ENCODE data around the gene ABLIM1. TPM values are rescaled to one million over a fixed set of nuclear protein-coding genes. Genes with fewer than 3 reads are reported as not detected.

Gene ABLIM1
- total RNA-seq, 1 experiment from 2014 or later = 62.1 TPM

DNA sequence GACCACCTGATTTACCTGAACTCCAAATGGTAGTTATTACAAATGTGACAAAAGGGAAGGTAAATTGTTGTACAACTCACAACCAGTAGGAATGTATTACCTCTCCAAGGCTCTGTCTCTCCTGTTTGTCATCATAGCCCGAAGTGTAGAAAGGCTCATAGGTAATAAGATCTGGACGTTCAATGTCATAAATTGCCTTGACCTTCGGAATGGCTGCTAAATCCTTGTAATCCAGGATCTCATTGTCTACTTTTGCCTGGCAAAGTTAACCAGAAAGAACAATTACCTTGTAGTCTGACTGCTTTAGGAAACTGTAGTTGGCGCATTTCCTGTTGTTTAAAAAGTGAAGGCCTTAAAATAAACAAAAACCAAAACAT, 185.2 kb downstream of the ABLIM1 start:
- no peaks in the 10 kb centered on the region for H3K9me3 Mint-ChIP-seq
- peaks cover 26% of the 10 kb centered on the region for H3K4me1 Mint-ChIP-seq
- no peak overlapping the region for H3K4me3 Mint-ChIP-seq
- peaks cover 4% of the 10 kb centered on the region for H3K36me3 Mint-ChIP-seq
- ATAC-seq = no peak
- ChIA-PET POLR2A (no interaction called here), CTCF (interaction anchor here (1.4 to 5.3 kb wide), 5 partner anchors 14 to 74 kb away, joined by 3 to 73 read pairs (median 20); no protein-coding TSS in a partner anchor)
- H3K27ac Mint-ChIP-seq = peak overlapping the region; percentile 67
- DNase-seq (ENCODE audit: low spot score) = no peak
- no peaks in the 10 kb centered on the region for H3K27me3 Mint-ChIP-seq (ENCODE audit: low read depth)
- no peak for TF ChIP-seq ESRRA (CRISPR knock-in tag; IDR thresholded peaks at IDR 0.05; ENCODE audit: borderline replicate concordance)

DNA sequence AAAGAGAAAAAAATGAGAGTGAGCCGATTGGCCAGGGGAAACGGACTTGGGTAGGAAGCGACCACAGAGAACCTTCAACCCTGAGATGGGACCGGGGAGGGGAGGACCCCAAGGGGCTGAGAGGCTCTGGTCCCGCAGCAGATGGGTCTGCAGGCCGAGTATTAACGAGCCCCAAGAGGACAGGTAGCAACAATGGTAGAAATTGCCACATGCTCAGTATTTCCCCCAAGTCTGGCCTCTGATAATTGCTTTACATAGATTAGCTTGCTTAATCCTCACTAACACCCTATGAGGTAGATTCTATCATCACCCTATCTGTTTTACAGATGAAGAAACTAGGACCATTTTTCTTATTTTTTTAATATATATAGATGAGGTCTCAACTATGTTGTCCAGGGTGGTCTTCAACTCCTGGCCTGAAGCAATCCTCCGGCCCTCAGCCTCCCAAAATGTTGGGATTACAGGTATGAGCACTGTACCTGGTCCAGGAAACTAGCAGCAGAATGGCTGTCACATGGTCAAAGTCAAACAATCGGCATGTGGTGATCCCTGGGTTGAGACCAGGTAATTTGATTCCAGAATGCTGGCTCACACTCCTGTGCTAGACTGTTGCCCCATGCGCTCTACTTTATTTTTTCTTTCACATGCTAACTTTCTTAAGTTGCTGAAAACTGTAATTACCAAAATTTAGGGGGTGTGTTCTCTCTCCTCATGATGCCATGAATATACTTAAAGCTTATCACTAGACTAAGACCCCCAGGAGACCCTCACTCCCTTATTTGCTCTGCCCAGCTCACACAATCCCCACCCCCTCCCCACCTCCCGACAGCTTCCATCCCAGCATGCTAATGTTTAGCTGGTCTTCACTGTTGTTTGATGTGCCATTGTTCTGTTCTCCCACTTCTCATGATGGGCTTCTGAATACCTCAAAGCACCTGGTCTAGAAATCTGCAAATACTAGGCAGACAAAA, 185.9 kb downstream of the ABLIM1 start:
- peak; percentile 88 for ATAC-seq
- POLR2A ChIA-PET = interaction anchor here (1.3 kb wide), 2 partner anchors 74 to 76 kb away, joined by 3 to 5 read pairs; no protein-coding TSS in a partner anchor
- CTCF ChIA-PET = interaction anchor here (0.5 to 5.3 kb wide), 39 partner anchors 10 to 578 kb away, joined by 3 to 73 read pairs (median 5); partner anchors contain the start of gene FHIP2A
- Mint-ChIP-seq H3K27me3 (ENCODE audit: low read depth) (no peaks in the 10 kb centered on the region), H3K4me3 (no peak overlapping the region), H3K9me3 (no peaks in the 10 kb centered on the region), H3K4me1 (peaks cover 26% of the 10 kb centered on the region), H3K27ac (peak overlapping the region; percentile 74), H3K36me3 (peaks cover 5% of the 10 kb centered on the region)
- DNase-seq (ENCODE audit: low spot score) = no peak
- no peak for TF ChIP-seq CREB1 (CRISPR knock-in tag; IDR thresholded peaks at IDR 0.05)
- TF ChIP-seq ELF4 (CRISPR knock-in tag; IDR thresholded peaks at IDR 0.05; ENCODE audit: low read depth) = no peak
- TF ChIP-seq ETV6 (CRISPR knock-in tag; IDR thresholded peaks at IDR 0.05) = no peak
- TF ChIP-seq, protein P1, sequence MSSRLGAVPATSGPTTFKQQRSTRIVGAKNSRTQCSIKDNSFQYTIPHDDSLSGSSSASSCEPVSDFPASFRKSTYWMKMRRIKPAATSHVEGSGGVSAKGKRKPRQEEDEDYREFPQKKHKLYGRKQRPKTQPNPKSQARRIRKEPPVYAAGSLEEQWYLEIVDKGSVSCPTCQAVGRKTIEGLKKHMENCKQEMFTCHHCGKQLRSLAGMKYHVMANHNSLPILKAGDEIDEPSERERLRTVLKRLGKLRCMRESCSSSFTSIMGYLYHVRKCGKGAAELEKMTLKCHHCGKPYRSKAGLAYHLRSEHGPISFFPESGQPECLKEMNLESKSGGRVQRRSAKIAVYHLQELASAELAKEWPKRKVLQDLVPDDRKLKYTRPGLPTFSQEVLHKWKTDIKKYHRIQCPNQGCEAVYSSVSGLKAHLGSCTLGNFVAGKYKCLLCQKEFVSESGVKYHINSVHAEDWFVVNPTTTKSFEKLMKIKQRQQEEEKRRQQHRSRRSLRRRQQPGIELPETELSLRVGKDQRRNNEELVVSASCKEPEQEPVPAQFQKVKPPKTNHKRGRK (CRISPR knock-in tag; IDR thresholded peaks at IDR 0.05; ENCODE audit: borderline replicate concordance) = no peak
- no peak for TF ChIP-seq EMX1 (CRISPR knock-in tag; IDR thresholded peaks at IDR 0.05)
- TF ChIP-seq, protein P2, sequence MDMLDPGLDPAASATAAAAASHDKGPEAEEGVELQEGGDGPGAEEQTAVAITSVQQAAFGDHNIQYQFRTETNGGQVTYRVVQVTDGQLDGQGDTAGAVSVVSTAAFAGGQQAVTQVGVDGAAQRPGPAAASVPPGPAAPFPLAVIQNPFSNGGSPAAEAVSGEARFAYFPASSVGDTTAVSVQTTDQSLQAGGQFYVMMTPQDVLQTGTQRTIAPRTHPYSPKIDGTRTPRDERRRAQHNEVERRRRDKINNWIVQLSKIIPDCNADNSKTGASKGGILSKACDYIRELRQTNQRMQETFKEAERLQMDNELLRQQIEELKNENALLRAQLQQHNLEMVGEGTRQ (CRISPR knock-in tag; IDR thresholded peaks at IDR 0.05) = peak; percentile 65
- TF ChIP-seq ZNF317 (CRISPR knock-in tag; IDR thresholded peaks at IDR 0.05; ENCODE audit: borderline replicate concordance, low read depth) = no peak
- TF ChIP-seq, protein P3, sequence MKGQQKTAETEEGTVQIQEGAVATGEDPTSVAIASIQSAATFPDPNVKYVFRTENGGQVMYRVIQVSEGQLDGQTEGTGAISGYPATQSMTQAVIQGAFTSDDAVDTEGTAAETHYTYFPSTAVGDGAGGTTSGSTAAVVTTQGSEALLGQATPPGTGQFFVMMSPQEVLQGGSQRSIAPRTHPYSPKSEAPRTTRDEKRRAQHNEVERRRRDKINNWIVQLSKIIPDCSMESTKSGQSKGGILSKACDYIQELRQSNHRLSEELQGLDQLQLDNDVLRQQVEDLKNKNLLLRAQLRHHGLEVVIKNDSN (CRISPR knock-in tag; IDR thresholded peaks at IDR 0.05) = peak; percentile 51; the same call in 1 of the 2 replicates
- no peak for TF ChIP-seq FOXK1 (CRISPR knock-in tag; IDR thresholded peaks at IDR 0.05)
- TF ChIP-seq, protein P4, sequence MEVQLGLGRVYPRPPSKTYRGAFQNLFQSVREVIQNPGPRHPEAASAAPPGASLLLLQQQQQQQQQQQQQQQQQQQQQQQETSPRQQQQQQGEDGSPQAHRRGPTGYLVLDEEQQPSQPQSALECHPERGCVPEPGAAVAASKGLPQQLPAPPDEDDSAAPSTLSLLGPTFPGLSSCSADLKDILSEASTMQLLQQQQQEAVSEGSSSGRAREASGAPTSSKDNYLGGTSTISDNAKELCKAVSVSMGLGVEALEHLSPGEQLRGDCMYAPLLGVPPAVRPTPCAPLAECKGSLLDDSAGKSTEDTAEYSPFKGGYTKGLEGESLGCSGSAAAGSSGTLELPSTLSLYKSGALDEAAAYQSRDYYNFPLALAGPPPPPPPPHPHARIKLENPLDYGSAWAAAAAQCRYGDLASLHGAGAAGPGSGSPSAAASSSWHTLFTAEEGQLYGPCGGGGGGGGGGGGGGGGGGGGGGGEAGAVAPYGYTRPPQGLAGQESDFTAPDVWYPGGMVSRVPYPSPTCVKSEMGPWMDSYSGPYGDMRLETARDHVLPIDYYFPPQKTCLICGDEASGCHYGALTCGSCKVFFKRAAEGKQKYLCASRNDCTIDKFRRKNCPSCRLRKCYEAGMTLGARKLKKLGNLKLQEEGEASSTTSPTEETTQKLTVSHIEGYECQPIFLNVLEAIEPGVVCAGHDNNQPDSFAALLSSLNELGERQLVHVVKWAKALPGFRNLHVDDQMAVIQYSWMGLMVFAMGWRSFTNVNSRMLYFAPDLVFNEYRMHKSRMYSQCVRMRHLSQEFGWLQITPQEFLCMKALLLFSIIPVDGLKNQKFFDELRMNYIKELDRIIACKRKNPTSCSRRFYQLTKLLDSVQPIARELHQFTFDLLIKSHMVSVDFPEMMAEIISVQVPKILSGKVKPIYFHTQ (CRISPR knock-in tag; IDR thresholded peaks at IDR 0.05) = no peak
- no peak for TF ChIP-seq FOXP1 (CRISPR knock-in tag; IDR thresholded peaks at IDR 0.05; ENCODE audit: borderline replicate concordance)
- no peak for TF ChIP-seq GRHL2 (CRISPR knock-in tag; IDR thresholded peaks at IDR 0.05; ENCODE audit: insufficient replicate concordance, severe bottlenecking)
- no peak for TF ChIP-seq KAT7 (CRISPR knock-in tag; IDR thresholded peaks at IDR 0.05; ENCODE audit: borderline replicate concordance)
- TF ChIP-seq, protein P5, sequence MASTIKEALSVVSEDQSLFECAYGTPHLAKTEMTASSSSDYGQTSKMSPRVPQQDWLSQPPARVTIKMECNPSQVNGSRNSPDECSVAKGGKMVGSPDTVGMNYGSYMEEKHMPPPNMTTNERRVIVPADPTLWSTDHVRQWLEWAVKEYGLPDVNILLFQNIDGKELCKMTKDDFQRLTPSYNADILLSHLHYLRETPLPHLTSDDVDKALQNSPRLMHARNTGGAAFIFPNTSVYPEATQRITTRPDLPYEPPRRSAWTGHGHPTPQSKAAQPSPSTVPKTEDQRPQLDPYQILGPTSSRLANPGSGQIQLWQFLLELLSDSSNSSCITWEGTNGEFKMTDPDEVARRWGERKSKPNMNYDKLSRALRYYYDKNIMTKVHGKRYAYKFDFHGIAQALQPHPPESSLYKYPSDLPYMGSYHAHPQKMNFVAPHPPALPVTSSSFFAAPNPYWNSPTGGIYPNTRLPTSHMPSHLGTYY (CRISPR knock-in tag; IDR thresholded peaks at IDR 0.05) = no peak
- no peak for TF ChIP-seq ZNF219 (CRISPR knock-in tag; IDR thresholded peaks at IDR 0.05; ENCODE audit: borderline replicate concordance)
- TF ChIP-seq, protein P6, sequence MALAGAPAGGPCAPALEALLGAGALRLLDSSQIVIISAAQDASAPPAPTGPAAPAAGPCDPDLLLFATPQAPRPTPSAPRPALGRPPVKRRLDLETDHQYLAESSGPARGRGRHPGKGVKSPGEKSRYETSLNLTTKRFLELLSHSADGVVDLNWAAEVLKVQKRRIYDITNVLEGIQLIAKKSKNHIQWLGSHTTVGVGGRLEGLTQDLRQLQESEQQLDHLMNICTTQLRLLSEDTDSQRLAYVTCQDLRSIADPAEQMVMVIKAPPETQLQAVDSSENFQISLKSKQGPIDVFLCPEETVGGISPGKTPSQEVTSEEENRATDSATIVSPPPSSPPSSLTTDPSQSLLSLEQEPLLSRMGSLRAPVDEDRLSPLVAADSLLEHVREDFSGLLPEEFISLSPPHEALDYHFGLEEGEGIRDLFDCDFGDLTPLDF (CRISPR knock-in tag; IDR thresholded peaks at IDR 0.05) = no peak
